AML-193 (cell line): ENCODE measurements around the gene LLGL2.
"Not testable (repeated sequence)": the region's sequence is repeated elsewhere in the genome, so short reads cannot be mapped to it uniquely, and the experiment has no call there.

Experiments used
- DNase-seq, 2 experiments: peaks; one replicate each; lab custom pipeline; 2025; lab: John Stamatoyannopoulos, UW

LLGL2 gene

DNA sequence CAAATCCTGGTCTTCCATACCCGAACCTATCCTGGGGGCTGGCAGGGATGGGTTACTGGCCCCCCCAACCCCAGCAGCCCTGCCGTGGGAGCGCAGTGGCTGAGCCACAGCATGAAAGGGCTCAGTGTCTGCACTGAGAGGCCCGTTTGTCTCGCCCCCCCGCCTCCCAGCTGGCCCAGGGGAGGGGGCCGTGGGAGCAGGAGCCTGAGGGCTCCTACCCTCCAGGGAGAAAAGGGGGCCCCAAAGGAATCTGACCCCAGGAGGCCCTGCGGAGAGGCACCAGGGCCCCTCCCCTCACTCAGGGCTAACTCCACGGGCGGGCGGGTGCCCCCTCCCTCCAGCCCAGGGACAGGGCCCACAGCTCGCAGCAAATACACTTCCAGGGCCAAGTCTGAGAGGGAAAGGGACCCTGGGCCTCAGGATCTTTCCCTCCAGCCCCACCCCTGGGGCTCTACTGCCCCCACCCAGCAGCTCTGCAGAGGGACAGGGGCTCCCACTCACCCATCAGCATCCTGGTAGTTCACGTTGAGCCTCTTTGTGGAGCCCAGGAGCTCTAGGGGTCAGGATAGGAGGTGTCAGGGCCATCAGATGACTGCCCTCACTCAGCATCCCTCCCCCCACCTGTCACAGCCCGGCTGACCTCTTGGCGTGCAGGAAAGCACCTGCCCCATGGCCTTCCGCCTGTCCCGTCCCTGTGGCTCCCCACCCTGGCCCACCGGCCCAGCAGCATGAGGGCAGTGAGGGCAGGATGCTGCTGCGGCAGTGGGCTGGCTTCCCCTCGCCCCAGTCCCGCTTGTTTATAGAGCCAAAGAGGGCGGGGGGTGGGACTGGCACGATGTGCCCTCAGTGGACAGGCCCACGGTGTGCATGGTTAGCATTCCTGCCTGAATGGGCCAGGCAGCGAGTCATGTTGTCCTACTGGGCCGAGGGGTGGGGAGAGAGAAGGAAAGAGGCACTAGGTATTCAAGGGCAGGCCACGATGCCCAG is 17.5 kb upstream of the LLGL2 start:
- no peak for DNase-seq

DNA sequence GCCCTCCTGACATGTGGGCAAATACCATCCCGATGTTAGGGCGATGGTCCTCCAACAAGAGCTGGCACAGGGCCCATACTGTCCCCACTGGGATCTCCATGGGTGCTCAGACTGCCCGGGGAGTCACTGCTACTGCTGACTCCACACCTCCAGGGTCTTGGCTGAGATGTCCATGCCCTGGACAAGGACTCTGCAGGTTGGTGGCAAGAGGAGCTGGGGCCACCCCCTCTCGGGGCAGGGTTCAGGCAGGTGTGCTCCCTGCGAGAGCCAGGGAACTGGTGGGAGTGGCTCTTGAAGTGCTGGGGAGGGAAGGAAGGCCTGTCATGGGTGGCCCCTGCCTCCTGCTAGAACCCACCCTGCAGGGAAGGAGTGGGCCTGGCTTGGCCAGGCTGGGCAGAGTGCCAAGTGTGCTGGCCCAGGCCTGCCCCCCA is 16.6 kb upstream of the LLGL2 start:
- no peak for DNase-seq

DNA sequence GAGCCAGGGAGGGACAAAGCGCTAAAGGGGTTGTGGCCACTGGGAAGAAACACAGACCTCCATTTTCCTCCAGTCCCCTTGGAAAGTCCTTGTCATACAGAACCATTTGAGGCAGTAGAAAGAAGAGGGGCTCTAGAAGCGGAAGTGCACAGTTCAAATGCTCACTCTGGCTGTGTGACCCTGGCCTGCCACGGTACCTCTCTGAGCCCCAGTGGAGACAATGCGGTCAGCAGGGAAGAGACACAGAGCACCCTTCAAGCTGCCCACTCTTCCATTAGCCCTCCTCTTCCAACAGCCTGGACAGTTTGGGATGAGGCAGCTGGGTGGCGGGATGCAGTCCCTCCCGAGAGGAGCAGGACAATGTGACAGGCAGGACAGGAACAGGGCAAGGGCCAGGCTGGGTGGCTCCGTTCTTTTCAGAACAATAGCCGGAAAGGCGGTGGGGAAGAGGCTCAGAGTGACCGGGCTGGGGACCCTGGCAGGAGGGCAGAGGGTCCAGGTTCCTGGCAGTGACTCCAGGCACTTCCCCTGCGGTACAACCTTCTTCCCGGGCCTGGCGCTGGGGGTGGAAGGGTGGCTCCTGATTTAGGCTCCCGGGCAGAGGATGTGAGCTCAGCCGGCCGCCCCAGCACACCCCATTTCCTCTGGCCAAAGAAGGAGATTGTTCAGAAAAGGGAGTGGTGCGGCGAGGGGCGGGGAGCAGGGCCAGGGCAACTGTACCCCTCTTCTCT is 15.8 kb upstream of the LLGL2 start:
- no peak for DNase-seq

DNA sequence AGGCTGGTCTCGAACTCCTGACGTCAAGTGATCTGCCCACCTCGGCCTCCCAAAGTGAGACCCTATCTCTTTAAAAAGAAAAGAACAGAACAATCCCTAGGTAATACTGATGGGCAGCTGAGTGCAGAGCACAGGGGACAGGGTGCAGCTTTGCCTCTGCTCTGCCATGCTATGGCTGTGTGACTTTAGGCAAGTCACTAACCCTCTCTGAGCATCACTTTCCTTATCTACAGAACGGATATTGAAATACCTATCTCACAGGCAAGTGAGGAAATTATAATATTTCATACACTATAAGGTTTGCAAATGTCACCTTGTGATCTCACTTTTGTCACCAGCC is 14.3 kb upstream of the LLGL2 start:
- DNase-seq = no peak

DNA sequence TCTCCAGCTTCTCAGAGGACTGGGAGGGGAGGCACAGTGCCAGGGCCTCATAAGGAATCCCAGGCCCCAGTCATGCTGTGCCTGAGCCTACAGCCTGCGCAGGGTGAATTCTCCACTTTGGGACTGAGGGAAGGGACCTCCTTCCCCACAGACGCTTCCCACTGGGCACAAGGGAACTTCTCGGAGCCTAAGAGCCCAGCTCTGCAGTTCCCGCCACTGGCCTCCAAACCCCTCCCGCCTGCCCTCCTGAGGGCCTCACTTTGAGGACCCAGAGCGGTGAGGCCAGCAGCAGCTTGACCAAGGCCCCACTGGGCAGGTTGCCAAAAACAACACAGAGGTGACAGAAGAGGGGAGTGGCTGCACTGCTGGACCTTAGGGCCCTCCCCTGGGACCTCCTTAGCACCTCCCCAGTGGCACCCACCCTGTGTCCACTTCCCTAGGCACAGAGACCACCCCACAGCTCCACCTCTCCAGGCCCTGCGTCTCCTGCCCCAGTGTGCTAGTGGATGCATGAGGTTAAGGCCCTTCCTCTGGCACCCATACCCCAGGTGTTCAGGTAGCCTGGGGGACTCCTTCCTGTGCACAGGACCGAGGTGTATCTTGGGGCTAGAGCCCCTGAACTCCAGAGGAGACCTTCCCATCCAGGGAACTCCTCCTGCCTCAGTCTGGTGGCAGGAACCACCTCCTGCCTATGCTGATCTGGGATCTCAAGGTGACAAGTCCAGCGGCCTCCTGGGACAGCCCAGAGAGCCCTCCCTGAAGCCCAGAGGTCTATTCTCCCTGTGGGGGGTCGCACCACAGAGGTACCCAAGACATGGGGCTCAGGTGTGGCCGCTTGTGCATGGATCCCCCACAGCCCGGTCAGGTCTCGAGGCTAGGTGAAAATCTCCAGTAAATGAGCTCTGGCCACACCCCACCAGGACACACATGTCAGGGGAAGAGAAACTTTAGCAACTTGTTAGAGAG is 13.6 kb upstream of the LLGL2 start:
- no peak for DNase-seq

DNA sequence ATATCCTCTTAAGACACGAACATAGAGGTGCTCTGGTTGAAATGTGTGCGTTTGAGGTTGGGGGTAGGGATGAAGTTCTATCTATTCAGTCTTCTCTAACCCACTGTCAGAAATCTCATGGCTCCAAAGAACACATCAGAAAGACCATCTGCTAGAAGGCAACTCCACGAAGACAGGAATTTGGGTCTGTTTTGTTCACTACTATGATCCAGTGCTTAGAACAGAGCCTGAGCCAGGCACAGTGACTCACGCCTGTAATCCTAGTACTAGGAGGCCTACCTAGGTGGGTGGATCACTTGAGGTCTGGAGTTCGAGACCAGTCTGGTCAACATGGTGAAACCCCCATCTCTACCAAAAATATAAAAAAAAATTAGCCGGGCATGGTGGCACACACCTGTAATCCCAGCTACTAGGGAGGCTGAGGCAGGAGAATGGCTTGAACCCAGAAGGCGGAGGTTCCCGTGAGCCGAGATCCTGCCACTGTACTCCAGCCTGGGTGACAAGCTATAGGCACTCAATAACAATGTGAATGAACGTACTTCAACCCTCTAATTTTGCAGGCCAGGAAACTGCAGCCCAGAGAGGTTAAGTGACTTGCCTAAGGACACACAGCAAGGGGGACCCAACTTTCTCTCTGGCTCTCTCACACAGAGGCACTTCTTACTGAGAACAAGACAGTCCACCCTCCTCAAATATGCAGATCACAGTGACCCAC is 12.4 kb upstream of the LLGL2 start:
- no peak for DNase-seq

DNA sequence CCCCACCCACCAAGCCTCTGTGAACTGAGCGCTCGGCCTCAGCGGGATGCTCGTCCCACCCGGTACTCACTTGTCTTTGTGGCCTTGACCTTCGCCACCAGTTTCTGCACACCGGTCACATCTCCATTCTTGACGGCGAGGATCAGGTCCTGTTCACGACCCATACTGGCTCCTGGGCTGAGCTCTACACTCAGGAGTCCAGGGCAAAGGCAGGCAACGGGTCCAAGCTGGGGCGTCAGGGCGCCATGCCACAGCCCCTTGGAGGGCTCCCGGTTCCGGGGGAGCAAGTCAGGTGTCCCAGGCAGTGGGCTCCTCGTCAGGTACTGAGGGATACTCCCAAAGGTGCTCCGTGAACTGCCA is 11.9 kb upstream of the LLGL2 start:
- DNase-seq = no peak

DNA sequence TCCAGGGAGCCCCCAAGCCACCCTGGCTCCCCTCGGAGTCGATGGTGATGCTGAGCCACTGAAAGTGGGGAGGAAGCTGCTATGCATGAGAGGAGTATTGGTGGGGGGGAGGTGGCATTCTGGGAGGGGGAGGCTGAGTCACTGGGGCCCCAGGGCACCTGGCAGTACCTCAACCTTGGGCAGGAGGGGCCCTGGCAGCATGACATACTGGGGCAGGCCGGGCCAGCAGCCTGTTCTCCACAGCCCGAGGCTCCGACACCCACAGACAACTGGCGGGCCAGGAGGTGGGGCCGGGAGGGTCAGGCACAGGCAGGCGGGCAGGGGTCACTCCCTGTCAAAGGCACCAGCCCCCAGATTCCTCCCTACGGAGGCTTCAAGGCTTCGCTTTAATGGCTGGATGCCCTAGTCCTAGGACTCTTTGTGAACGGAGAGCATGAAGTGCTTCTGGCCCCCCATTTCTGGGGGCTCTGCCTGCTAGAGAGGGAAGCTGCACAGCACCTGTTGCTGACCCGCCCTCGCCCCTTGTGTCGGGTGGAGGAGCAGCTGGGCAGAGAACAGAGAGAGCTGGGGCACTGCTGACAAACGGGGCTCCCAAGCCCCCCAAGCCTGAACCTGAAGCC is 11.1 kb upstream of the LLGL2 start:
- no peak for DNase-seq

DNA sequence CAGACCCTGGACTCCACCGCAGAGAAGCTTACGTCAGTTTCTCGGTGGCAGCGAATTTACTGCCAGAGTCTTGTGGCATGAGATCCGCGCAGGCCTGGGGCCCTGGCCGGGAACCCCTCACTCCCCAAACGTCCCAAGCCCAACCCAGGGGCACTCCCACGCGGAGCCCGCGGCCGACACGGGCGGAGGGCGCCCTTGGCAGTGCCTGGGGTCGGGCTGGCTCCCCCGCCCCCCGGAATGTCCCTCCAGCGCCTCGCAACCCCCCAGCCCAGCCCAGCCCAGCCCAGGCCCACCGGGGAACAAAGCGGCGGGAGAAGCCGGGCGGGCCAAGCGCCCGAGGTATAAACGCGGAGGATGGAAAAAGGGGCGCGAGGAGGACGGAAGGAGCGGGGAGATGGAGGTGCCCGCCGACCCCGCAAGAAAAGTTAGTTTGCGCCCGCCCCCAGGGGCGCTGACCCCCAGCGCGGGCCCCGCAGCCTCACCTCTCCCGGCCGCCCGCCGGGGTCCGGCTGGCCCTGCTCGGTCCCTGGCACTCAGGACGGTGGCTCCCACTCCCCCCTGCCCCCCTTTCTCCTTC is 10.5 kb upstream of the LLGL2 start:
- DNase-seq = no peak

DNA sequence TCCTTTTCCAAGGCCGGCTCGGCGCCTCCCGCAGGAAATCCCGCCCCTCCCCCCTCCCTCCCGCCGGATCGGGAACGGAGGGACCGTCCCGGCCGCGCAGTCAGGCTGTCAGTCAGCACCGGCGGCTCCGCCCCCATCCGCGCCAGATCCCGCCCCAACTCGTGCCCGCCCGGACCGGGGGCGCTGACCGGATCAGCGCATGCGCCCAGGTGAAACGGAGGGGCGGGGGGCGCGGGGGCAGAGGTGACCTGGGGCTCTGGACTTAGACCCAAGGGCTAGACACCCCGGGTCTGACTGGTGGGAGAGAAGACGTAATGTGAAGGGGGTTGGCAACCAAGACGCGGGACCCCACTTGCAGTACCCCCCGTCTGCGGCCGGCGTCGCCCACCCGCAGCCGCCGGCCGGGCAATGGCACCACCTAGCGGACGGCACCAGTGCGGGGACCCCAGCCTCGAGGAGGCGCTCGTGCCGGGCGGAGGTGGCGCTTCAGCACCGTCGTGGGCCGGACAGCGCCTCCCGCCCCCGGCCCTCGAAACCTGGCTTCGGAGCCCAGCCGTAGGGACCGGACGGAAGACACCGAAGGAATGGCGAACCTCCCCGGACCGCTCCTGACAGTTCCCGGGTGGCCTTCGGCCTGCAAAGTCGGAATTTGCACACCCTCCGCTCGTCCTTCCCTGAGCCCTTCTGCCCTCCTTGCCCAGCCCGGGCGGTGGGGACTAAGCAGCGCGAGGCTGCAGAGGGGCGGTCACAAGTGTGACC is 9.8 kb upstream of the LLGL2 start, which contains the start of gene CASKIN2:
TSS of gene CASKIN2 (minus strand) at position 42 of the 759 bp plus-strand sequence. CDS start 1,733 bp downstream, outside the sequence.
- peak; percentile 76 to 81 for DNase-seq

DNA sequence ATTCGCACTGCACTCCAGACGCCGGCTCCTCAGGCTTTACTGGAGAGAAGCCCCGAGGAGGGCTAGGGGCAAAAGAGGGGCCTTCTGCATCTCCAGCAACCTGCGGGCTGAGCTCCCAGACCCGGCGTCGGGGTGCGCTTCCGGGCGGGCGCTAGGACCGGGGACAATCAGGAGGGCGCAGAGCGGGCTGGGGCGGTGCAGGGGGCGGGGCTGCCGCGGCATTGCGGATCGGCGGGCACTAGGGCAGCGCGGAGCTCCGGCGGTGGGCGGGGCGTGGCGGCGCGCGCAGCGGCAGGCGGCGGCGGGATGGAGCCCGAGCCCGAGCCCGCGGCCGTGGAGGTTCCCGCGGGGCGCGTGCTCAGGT is 9.3 kb upstream of the LLGL2 start, which contains the start of gene TSEN54:
TSS of gene TSEN54 (plus strand) at position 274 of the 364 bp plus-strand sequence. CDS start at position 307, 33 bp downstream.
- peak; percentile 81 to 89 for DNase-seq

DNA sequence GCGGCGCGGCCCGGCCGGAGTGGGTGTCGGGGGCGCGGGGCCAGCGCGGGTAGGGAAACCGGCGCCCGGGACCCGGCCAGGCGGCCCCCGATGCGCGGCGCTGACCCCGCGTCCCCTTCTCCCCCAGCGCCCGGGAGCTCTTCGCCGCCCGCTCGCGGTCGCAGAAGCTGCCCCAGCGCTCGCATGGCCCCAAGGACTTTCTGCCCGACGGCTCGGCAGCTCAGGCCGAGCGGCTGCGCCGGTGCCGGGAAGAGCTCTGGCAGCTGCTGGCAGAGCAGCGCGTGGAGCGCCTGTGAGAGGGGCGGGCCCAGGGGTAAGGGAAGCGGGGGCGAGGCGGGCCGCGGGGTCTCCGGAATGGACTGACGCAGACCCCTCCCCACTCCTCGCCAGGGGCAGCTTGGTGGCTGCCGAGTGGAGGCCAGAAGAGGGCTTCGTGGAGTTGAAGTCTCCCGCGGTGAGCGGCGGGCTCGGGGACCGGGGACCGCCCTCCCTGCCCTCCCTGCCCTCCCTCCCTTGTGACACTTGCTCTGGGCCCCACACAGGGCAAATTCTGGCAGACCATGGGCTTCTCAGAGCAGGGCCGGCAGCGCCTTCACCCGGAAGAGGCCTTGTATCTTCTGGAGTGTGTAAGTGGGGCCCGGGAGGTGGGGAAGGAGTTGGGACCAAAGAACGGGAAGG is 8.7 kb upstream of the LLGL2 start:
- DNase-seq = peak in 1 of 2 experiments; percentile 30

DNA sequence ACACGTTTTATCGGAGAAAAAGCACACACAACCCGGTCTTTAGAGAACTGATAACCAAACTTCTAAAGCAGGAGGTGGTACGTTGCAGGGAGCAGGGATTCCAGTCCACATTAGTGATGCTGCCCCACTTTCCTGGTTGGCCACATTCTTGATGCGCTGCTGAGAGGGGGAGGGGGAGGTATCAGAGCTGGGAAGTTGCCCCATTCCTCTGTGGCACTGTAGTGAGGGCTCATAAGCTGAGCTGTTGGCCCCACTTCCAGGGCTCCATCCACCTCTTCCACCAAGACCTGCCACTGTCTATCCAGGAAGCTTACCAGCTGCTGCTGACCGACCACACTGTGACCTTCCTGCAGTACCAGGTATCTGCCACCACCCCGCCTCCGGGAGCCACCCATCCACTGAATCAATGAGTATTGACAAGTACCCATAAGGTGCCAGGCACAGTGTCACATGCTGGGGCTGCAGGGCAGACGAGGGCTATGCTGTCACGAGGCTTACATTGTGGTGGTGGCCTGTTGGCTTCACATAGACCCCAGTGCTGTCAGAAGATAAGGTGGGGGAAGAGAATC is 8.1 kb upstream of the LLGL2 start:
- DNase-seq = peak in 1 of 2 experiments; percentile 19

DNA sequence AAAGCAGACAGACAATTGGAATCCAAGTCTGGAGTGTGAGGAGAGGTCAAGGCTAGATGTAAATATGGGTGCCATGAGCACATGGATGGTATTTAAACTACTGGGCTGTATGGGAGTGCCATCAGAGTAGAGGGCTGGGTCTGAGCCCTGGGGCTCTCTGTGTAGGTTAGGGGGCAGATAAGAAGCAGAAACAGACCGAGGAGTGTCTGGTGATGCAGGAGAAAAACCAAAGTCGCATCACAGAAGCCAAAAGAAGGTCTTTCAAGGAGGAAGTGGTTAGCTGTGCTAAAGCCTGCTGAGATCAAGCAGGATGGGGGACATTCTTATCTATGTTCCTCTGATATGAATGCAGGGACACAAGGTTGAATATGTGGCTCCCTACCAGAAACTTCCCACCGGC is 7.3 kb upstream of the LLGL2 start:
- DNase-seq = peak; percentile 41 to 49

DNA sequence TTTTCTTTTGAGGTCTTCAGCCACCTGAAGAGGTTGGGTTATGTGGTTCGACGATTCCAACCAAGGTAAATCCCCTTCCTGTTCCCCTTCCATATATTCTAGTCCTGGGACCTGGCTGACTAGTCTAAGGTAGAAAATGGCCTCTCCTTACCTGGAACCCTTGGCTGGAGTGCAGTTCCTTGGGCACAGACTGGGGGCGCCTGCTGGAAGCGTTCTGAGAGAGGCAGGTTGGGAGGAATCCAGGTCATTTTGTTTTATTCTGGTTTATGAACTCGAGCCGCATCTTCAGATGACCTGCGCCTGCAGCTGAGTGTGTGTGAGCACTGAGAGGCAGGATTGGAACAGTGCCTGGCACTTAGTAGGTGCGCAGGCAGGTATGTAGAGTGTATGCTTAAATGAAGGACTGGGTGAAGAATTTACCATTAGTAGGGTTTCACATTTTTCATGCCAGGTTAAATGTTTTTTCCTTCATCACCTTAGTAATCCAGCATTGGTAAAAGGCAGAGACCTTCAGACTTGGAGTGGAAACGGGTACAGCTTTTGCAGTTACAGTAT is 6.4 kb upstream of the LLGL2 start:
- no peak for DNase-seq

DNA sequence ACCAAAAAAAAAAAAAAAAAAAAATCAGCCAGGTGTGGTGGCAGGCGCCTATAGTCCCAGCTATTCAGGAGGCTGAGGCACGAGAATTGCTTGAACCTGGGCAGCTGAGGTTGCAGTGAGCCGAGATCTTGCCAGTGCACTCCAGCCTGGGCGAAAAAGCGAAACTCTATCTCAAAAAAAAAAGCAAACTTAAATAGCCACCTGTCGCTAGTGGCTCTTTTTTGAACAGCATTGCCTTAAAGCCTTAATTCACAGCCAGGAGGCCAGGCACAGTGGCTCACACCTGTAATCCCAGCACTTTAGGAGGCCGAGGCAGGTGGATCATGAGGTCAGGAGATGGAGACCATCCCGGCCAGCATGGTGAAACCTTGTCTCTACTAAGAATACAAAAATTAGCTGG is 5.1 kb upstream of the LLGL2 start:
- not testable (repeated sequence) for DNase-seq

DNA sequence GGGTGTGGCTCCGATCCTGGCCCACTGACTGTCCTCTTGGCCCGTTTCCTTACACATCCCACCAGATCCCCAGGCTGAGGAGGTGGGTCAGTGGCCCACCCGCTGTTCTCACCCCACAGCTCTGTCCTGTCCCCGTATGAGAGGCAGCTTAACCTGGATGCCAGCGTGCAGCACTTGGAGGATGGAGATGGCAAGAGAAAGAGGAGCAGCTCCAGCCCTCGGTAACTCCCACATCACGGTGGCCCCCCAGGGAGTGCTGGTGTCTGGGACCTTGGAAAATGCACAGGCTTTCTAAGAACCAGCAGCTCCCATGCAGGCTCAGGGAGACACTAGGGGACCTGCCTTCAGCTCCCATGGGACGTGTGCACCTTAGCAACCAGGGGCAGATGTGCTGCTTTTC is 4.2 kb upstream of the LLGL2 start:
- DNase-seq = no peak
